Nephron (organoid): ENCODE data around the gene PEX12.
"Not testable (repeated sequence)": the region's sequence is repeated elsewhere in the genome, so short reads cannot be mapped to it uniquely, and the experiment has no call there.

Experiments used
- H3K27ac Mint-ChIP-seq, 3 experiments: 2 replicates each; pipeline ENCODE4 v1.8.0; 2020; ENCODE audit warnings: mixed read lengths in 3 of 3, mild to moderate bottlenecking in 2 of 3, moderate library complexity in 1 of 3
- H3K27me3 Mint-ChIP-seq: 2 replicates; pipeline ENCODE4 v1.8.0; 2021; ENCODE audit warnings: low read depth, mild to moderate bottlenecking, moderate library complexity, mixed read lengths
- H3K36me3 Mint-ChIP-seq: 2 replicates; pipeline ENCODE4 v1.8.0; 2020; ENCODE audit warnings: low read depth, mixed read lengths
- H3K4me1 Mint-ChIP-seq: 2 replicates; pipeline ENCODE4 v1.8.0; 2020; ENCODE audit warnings: mixed read lengths
- H3K4me3 Mint-ChIP-seq, 3 experiments: 2 replicates each; pipeline ENCODE4 v1.8.0; 2020; ENCODE audit warnings: mild to moderate bottlenecking in 3 of 3, mixed read lengths in 3 of 3, moderate library complexity in 2 of 3
- H3K9me3 Mint-ChIP-seq: 2 replicates; pipeline ENCODE4 v1.8.0; 2020; ENCODE audit warnings: mixed read lengths
- CTCF ChIP-seq, 3 experiments: fragments of 200-600 bp; sonication (generic); IDR thresholded peaks; one replicate each; pipeline ENCODE4 v1.5.0; 2021; ENCODE audit warnings: antibody characterized with exemption in 3 of 3; ENCODE audit not compliant: unreplicated experiment in 3 of 3

The PEX12 gene

GRCh38 chr17:35540589-35541404 lies 37.6 kb downstream of the PEX12 start:
- no peak overlapping the region for H3K27ac Mint-ChIP-seq
- H3K27me3 Mint-ChIP-seq, result peaks cover 43% of the 10 kb centered on the region
- H3K9me3 Mint-ChIP-seq, result no peaks in the 10 kb centered on the region
- H3K36me3 Mint-ChIP-seq, result no peaks in the 10 kb centered on the region
- H3K4me1 Mint-ChIP-seq, result peaks cover 15% of the 10 kb centered on the region
- TF ChIP-seq CTCF (IDR thresholded peaks at IDR 0.05; ENCODE audit: unreplicated experiment in 3 of 3), result no peak
- H3K4me3 Mint-ChIP-seq, result no peak overlapping the region

GRCh38 chr17:35539659-35540026 lies 38.7 kb downstream of the PEX12 start:
- no peaks in the 10 kb centered on the region for H3K9me3 Mint-ChIP-seq
- peaks cover 34% of the 10 kb centered on the region for H3K27me3 Mint-ChIP-seq
- TF ChIP-seq CTCF (IDR thresholded peaks at IDR 0.05; ENCODE audit: unreplicated experiment in 3 of 3), result peak in 2 of 3 experiments; percentile 24 to 47
- no peaks in the 10 kb centered on the region for H3K36me3 Mint-ChIP-seq
- no peak overlapping the region for H3K4me3 Mint-ChIP-seq
- no peak overlapping the region for H3K27ac Mint-ChIP-seq
- H3K4me1 Mint-ChIP-seq, result peaks cover 17% of the 10 kb centered on the region

GRCh38 chr17:35537601-35538141 lies 40.7 kb downstream of the PEX12 start, which contains the start of gene SLFN12L:
TSS of gene SLFN12L (minus strand) at chr17:35537678. CDS start at chr17:35522364, 15,314 bp downstream.
- H3K27ac Mint-ChIP-seq, result peak within 1 kb of the TSS in 1 of 3 experiments; percentile 27
- peaks cover 25% of the 10 kb centered on the region for H3K4me1 Mint-ChIP-seq
- H3K4me3 Mint-ChIP-seq, result no peak within 1 kb of the TSS
- no peaks in the 10 kb centered on the region for H3K36me3 Mint-ChIP-seq
- no peaks in the 10 kb centered on the region for H3K9me3 Mint-ChIP-seq
- no peak for TF ChIP-seq CTCF (IDR thresholded peaks at IDR 0.05; ENCODE audit: unreplicated experiment in 3 of 3)
- peaks cover 30% of the 10 kb centered on the region for H3K27me3 Mint-ChIP-seq

- Mint-ChIP-seq H3K27me3 (peaks cover 30% of the 10 kb centered on the region), H3K27ac (no peak overlapping the region), H3K36me3 (no peaks in the 10 kb centered on the region), H3K4me3 (no peak overlapping the region), H3K4me1 (peaks cover 25% of the 10 kb centered on the region), H3K9me3 (no peaks in the 10 kb centered on the region)
- TF ChIP-seq CTCF (IDR thresholded peaks at IDR 0.05; ENCODE audit: unreplicated experiment in 3 of 3), result no peak
Observed at GRCh38 chr17:35536664-35537171, 41.7 kb downstream of the PEX12 start.

GRCh38 chr17:35535406-35535805 lies 43.0 kb downstream of the PEX12 start:
- H3K4me3 Mint-ChIP-seq, H3K36me3 Mint-ChIP-seq, H3K9me3 Mint-ChIP-seq, H3K27ac Mint-ChIP-seq: not testable (repeated sequence)
- Mint-ChIP-seq H3K4me1 (peaks cover 25% of the 10 kb centered on the region), H3K27me3 (peaks cover 26% of the 10 kb centered on the region)

- H3K4me1 Mint-ChIP-seq, result peaks cover 25% of the 10 kb centered on the region
Observed at GRCh38 chr17:35534576-35535093, 43.7 kb downstream of the PEX12 start.

More at GRCh38 chr17:35534576-35535093, 43.7 kb downstream of the PEX12 start:
- no peak for TF ChIP-seq CTCF (IDR thresholded peaks at IDR 0.05; ENCODE audit: unreplicated experiment in 3 of 3)
- Mint-ChIP-seq H3K27me3 (peaks cover 21% of the 10 kb centered on the region), H3K27ac (no peak overlapping the region), H3K36me3 (no peaks in the 10 kb centered on the region), H3K4me3 (no peak overlapping the region), H3K9me3 (no peaks in the 10 kb centered on the region)
